Activated CD8-positive, alpha-beta memory T cell treated with anti-CD3 and anti-CD28 coated beads, Interleukin-2, amount 50 U/mL, for 24 hours (primary cell): Measurements from ENCODE around the gene ZNF423.

Experiments used
- DNase-seq: peaks from one replicate; pipeline ENCODE4 v3.0.0-alpha.2; 2020; ENCODE audit errors: extremely low read depth

The ZNF423 gene

DNA sequence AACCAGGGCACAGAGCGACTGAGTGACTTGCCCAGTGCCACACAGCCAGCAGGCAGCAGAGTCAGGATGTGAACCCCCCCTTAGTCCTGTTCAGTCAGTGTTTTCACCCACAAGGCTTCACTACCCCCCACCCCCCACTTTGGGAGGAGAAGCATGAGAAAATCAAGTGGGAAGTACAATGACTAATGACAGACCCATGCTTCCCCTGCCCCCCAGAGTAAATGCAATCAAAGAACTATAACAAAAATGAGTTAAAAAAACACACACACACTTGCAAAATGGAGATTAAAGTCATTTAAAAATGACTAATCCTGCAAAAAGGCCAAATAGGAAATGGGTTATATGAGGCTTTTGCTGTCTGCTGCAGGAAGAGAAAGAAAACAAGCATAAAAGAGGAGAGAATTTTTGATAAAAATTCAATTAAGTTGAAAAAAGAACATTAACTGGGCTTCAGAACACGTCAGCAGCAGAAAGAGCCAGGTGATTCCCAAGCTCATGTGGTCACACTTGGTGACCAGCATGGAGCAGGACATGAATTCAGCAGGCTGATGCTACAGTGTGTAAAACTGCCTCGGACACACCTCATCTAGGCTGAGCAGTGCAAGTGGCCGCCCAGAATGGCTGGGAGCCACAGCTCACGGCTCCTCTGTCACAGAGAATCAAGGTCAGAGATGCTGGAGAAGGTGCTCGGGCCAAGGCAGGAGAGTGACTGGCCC, 212.3 kb downstream of the ZNF423 start:
- DNase-seq: no peak

DNA sequence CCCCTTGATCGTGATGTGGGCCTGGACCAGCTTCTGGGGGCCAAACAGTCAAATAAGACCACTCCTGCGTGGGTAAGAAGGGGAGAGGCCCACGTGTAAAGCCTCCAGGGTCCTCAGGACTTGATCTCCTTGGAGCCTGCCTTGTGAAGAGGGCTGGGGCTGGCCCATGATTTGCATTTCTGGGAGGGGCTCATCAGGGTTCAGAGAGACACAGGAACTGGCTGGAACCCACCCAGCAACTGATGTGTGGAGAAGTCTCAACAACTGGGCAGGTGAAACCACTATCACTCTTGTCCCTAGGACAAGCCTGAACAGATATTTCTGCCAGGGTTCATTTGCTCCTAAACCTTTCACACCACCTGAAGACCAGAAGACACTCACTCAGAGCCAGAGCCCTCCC, 214.7 kb downstream of the ZNF423 start:
- DNase-seq: no peak

DNA sequence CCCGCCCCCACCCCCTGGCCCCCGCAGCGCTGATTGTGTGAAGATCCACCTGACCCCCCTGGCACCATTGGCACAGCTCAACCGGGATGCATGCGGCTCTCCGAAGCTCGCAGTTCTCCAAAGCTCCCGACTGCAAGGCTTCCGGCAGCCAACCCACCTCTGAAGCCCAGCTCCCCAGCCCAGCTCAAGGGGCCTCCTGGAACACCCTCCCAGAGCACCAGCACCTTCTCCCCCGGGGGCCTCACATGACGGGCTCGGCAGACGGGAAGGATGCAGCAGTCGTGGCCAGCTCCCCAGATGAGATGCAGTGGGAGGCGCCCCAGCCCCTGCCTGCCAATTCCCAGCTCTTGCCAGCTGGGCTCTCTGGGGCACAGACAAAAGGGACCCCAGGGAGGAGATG, 215.3 kb downstream of the ZNF423 start:
- no peak for DNase-seq

DNA sequence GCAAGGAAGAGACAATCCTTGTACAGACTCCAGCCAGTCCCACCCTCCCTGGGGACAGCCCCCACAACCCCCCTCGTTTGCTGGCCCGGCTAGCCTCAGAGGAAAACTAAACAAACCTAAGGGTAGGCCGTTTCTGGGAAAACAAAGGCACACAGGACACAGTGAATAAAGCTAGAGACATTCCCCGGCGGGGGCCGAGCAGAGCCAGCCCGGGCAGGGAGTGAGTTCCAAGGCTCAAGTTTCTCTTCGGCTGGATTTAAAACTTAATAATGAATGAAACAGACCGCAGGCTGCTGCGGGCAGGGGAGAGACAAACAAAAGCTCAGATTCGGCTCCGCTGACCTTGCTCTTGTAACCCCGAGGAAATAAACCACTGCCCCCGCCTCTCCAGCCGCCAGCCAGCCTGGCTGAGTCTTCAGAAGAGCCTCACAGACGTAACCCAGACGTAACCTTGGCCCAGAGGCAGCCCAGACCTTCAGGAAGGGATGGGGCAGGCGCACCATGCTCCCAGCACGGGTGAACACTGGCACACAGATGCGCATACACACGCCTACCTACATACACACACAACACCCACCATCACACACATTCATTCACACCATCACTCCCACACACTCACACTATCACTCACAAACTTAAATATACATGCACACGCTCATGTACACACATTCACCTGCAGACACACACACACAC, 216.0 kb downstream of the ZNF423 start:
- no peak for DNase-seq

DNA sequence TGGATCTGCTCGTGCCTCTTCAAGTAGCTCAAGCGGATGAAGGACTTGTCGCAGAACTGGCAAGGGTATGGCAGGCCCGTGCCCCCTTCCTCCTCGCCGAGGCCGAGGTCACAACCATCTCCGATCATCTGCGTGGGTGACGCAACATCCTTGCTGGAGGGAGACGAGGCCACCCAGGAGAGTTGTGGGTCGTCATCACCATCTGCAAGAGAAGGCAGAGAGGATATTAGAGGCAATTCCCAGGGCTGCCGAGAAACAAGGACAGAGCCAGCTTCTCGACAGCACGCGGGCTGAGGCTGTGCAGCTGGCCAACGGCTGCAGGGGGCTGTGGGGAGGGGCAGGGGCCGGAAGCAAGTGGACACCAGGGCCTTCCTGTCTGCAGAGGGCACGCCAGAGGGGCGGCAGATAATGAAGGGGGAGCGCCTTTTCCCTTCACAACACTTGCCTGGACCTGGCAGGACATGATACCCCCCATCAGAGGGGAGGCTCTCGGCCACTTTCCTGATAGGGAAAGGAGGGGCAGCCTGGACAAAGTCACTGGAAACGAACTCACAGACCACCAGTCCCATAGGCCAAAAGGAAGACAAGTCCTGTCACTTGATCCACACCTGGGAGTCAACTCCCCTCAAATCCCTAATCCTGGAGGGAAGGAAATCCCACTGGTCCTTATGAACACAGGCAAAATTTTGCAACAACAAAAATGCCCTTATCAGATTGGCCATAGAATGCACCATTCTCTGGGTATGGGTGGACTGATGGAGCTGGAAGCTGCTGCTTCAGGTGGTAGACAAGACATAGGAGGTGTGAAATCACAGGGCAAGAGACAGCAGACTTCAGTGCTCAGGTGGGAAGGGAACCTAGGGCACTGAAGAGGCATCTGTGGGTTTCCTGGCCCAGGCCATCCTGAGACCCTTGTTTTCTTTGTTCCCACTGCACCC, 217.0 kb downstream of the ZNF423 start:
- DNase-seq: no peak

GRCh38 chr16:49637933-49638672, 217.8 kb downstream of the ZNF423 start:
- no peak for DNase-seq

- no peak for DNase-seq
Measured at GRCh38 chr16:49637511-49637910, 218.4 kb downstream of the ZNF423 start.

GRCh38 chr16:49636608-49637007, 219.3 kb downstream of the ZNF423 start:
- DNase-seq: no peak

DNA sequence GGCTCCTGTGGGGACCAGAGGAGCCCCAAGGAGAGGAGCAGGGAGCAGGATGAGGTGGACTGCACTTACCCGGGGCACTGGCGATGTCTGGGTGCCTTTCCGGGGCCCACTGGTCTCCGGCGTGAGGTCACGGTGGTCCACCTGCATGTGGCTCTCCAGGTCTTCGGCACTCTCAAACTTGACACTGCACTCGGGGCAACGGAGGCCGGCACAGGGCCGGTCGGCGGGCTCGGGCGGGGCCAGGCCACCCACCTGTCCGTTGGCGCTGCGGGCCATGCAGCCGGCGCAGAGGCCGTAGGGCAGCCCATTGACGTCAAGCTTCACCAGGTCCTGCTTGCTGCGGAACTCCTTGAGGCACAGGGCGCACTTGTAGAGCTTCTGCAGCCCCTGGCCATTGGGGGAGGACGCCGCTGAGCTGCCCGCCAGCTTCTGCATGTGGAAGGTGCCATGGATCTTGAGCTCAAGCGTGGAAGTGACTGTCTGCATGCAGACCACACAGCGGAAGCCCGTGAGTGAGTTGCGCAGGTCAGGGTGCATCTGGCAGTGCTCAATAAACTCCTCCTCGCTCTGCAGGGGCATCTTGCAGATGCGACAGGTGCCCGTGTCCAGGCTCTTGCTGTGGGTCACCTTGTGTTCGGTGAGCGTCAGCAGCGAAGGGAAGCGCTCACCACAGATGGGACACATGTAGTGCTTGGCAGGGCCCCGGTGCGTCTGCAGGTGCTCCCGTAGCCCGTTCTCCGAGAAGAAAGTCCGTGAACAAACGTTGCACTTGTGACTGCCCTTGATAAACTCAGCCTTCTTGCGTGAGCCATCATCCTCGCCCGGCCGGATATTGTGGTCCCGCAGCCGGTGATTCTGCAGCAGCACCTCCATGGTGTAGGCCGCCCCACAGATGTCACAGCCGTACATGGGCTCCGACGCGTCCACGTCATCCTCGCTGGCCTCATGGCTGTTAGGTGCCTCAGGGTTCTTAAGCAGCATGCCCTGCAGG, 220.0 kb downstream of the ZNF423 start:
- no peak for DNase-seq

GRCh38 chr16:49635009-49635350, 220.9 kb downstream of the ZNF423 start:
- no peak for DNase-seq

DNA sequence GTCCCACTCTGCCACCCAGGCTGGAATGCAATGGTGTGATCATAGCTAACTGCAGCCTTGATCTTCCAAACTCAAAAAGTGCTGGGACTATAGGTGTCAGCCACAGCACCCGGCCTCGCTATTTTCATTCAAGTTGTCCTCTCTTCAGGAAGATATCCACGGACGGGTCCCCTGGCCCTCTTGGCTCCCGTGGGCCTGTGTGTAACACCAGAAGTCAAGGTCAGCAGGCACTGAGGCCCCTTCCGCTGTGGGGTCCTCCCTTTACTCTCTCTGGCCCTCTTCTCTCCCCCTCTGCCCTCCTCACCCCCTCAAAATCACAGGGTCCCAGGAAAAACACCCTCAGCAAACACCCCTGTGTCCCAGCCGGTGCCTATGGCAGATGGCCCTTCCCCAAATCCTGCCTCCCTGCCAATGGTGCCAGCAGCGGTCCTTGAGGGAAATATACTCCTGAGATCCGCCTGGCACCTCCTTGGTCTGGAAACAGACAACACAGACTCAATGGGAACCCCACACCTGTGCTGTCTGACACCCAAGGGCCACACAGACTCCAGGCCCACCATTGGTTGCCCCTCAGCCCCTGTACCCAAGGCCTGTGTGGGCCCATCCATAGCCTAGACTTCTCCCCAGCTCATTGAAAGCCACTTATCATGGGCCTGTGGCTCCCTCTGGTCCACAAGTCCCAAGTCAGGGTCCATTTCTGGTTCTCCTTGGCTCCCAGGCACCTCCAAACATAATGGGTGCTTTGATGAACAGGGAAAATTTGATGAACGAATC, 221.5 kb downstream of the ZNF423 start:
- no peak for DNase-seq

GRCh38 chr16:49632795-49633184, 223.1 kb downstream of the ZNF423 start:
- DNase-seq: no peak

- no peak for DNase-seq
Measured at GRCh38 chr16:49632086-49632794, 223.7 kb downstream of the ZNF423 start.

GRCh38 chr16:49631187-49632041, 224.5 kb downstream of the ZNF423 start:
- no peak for DNase-seq

DNA sequence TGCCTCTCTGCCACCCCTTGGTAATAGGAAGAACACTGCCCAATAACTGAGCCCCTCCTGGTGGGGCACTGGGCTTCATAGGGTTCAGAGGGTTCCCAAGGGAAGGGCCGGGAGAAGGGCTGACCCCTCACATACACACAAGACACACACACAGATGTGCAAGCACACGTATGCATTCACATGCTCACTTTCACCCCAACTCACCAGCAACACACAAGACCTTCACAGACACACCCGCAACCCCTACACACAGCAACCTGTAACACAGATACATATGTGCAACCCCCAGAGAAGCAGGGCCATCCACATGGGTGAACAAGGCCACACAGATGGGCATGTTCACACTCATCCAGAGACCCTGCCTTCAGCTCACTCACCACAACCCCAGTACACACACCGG, 225.1 kb downstream of the ZNF423 start:
- DNase-seq: no peak

- DNase-seq: no peak
Measured at GRCh38 chr16:49629851-49630250, 226.1 kb downstream of the ZNF423 start.

- no peak for DNase-seq
Measured at GRCh38 chr16:49628148-49628547, 227.8 kb downstream of the ZNF423 start.
